HepG2 (cell line): ENCODE results near the gene LAG3. TPM values are rescaled to one million over a fixed set of nuclear protein-coding genes. Genes with fewer than 3 reads are reported as not detected.

Experiments used
- ELF4 ChIP-seq: sonication (generic); formaldehyde crosslinking; IDR thresholded peaks from 2 replicates; pipeline ENCODE4 v1.5.0; 2020; ENCODE audit warnings: missing genetic modification reagents, mild to moderate bottlenecking, moderate library complexity, borderline replicate concordance
- GABPA ChIP-seq, 2 experiments: IDR thresholded peaks; 2 replicates each; pipeline ENCODE4 v1.6.1; 2011 to 2016; ENCODE audit warnings: low read depth in 2 of 2, low read length in 1 of 2, missing biosample characterization in 1 of 2, missing genetic modification characterization in 1 of 2
- HOXA7 ChIP-seq: sonication (generic); formaldehyde crosslinking; IDR thresholded peaks from 2 replicates; pipeline ENCODE4 v1.8.1; 2022; ENCODE audit warnings: mild to moderate bottlenecking, missing genetic modification reagents, moderate library complexity
- KLF16 ChIP-seq, 2 experiments: sonication (generic) in 1 of 2; formaldehyde crosslinking in 1 of 2; IDR thresholded peaks; 2 replicates each; pipeline versions ENCODE4 v1.6.1 to v1.8.0; 2016 to 2023; ENCODE audit warnings: missing genetic modification reagents in 2 of 2, missing compliant biosample characterization in 1 of 2
- NR2F1 ChIP-seq, 2 experiments: fragments of 450-650 bp in 1 of 2; formaldehyde crosslinking in 1 of 2; IDR thresholded peaks; 2 replicates each; pipeline versions ENCODE4 v1.5.0 to v1.6.1; 2016 to 2020; ENCODE audit warnings: mild to moderate bottlenecking in 1 of 2, missing compliant biosample characterization in 1 of 2, missing genetic modification reagents in 1 of 2, moderate library complexity in 1 of 2
- RAD21 ChIP-seq: fragments of 450-650 bp; formaldehyde crosslinking; IDR thresholded peaks from 2 replicates; pipeline ENCODE4 v1.5.0; 2020; ENCODE audit warnings: mild to moderate bottlenecking
- RARG ChIP-seq: sonication (generic); formaldehyde crosslinking; IDR thresholded peaks from 2 replicates; pipeline ENCODE4 v1.4.0; 2020; ENCODE audit warnings: low read depth, mild to moderate bottlenecking, missing genetic modification reagents
- RNF2 ChIP-seq: fragments of 450-650 bp; conservative IDR thresholded peaks from 2 replicates; pipeline ENCODE4 v1.6.1; 2016; ENCODE audit warnings: low read depth
- SMAD3 ChIP-seq: sonication (generic); formaldehyde crosslinking; IDR thresholded peaks from 2 replicates; pipeline ENCODE4 v1.4.0; 2020; ENCODE audit warnings: missing genetic modification reagents
- TBP ChIP-seq: sonication (generic); formaldehyde crosslinking; IDR thresholded peaks from 2 replicates; pipeline ENCODE4 v1.5.0; 2020; ENCODE audit warnings: missing genetic modification reagents
- ZNF235 ChIP-seq: sonication (generic); formaldehyde crosslinking; IDR thresholded peaks from 2 replicates; pipeline ENCODE4 v1.8.1; 2023; ENCODE audit warnings: mild to moderate bottlenecking, missing genetic modification reagents, borderline replicate concordance
- ZNF777 ChIP-seq: sonication (generic); formaldehyde crosslinking; IDR thresholded peaks from 2 replicates; pipeline ENCODE4 v1.4.0; 2020; ENCODE audit warnings: missing genetic modification reagents
- polyA plus RNA-seq, 8 experiments: library from polyadenylated mRNA; depleted of rRNA in 3 of 8; stranded (reverse) in 7 of 8; unstranded in 1 of 8; fragments of >200 nt; fragmentation: Illumina TruSeq in 4 of 8; extraction: Trizol in 4 of 8; gene quantifications; 2 replicates each; pipeline versions ENCODE4 v1.2.1 to v1.2.3, GENCODE V29; 2011 to 2016; ENCODE audit warnings: low read depth in 4 of 8, missing spikeins in 1 of 8, mixed read lengths in 1 of 8; ENCODE audit not compliant: insufficient read depth in 1 of 8
- total RNA-seq, 5 experiments: library from RNA; depleted of rRNA; stranded (reverse); fragments of >200 nt; fragmentation: Illumina TruSeq; extraction: Trizol; gene quantifications; 2 replicates each; pipeline ENCODE4 v1.2.3, GENCODE V29; 2016; ENCODE audit warnings: low read depth in 1 of 5
- TF ChIP-seq, protein P1 (sequence below): IDR thresholded peaks from 2 replicates; pipeline ENCODE4 v1.6.1; 2016; ENCODE audit warnings: missing compliant biosample characterization, missing genetic modification reagents, borderline replicate concordance
- TF ChIP-seq, protein P2 (sequence below): sonication (generic); formaldehyde crosslinking; IDR thresholded peaks from 2 replicates; pipeline ENCODE4 v1.9.0; 2021; ENCODE audit warnings: mild to moderate bottlenecking, missing genetic modification reagents
- TF ChIP-seq, protein P3 (sequence below): IDR thresholded peaks from 2 replicates; pipeline ENCODE4 v1.6.1; 2016; ENCODE audit warnings: low read depth, missing genetic modification reagents, missing compliant biosample characterization
- TF ChIP-seq, protein P4 (sequence below): sonication (generic); formaldehyde crosslinking; IDR thresholded peaks from 2 replicates; pipeline ENCODE4 v1.8.1; 2023; ENCODE audit warnings: mild to moderate bottlenecking, missing genetic modification reagents

LAG3 gene
- total and polyA plus RNA-seq, 2 of the 13 experiments (the other 11 are each of a cell fraction or from before 2014, with no cell fraction given): 0.11 to 0.26 TPM

DNA sequence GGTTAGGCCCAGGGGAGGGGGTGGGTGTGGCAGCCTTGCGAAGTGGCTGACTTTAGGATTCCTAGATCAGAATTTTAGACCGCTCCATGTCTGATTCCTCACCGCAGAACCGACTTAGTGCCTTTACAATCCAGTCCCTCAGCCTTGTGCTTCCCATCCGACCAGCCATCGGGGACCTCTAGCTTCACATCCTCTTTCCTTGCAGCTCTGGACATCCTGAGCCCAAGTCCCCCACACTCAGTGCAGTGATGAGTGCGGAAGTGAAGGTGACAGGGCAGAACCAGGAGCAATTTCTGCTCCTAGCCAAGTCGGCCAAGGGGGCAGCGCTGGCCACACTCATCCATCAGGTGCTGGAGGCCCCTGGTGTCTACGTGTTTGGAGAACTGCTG lies 47.9 kb upstream of the LAG3 start (continued):
- TF ChIP-seq, protein P1, sequence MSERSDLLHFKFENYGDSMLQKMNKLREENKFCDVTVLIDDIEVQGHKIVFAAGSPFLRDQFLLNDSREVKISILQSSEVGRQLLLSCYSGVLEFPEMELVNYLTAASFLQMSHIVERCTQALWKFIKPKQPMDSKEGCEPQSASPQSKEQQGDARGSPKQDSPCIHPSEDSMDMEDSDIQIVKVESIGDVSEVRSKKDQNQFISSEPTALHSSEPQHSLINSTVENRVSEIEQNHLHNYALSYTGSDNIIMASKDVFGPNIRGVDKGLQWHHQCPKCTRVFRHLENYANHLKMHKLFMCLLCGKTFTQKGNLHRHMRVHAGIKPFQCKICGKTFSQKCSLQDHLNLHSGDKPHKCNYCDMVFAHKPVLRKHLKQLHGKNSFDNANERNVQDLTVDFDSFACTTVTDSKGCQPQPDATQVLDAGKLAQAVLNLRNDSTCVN (CRISPR knock-in tag): no peak
- no peak for TF ChIP-seq HOXA7 (CRISPR knock-in tag)
- TF ChIP-seq SMAD3 (CRISPR knock-in tag): no peak
- TF ChIP-seq, protein P2, sequence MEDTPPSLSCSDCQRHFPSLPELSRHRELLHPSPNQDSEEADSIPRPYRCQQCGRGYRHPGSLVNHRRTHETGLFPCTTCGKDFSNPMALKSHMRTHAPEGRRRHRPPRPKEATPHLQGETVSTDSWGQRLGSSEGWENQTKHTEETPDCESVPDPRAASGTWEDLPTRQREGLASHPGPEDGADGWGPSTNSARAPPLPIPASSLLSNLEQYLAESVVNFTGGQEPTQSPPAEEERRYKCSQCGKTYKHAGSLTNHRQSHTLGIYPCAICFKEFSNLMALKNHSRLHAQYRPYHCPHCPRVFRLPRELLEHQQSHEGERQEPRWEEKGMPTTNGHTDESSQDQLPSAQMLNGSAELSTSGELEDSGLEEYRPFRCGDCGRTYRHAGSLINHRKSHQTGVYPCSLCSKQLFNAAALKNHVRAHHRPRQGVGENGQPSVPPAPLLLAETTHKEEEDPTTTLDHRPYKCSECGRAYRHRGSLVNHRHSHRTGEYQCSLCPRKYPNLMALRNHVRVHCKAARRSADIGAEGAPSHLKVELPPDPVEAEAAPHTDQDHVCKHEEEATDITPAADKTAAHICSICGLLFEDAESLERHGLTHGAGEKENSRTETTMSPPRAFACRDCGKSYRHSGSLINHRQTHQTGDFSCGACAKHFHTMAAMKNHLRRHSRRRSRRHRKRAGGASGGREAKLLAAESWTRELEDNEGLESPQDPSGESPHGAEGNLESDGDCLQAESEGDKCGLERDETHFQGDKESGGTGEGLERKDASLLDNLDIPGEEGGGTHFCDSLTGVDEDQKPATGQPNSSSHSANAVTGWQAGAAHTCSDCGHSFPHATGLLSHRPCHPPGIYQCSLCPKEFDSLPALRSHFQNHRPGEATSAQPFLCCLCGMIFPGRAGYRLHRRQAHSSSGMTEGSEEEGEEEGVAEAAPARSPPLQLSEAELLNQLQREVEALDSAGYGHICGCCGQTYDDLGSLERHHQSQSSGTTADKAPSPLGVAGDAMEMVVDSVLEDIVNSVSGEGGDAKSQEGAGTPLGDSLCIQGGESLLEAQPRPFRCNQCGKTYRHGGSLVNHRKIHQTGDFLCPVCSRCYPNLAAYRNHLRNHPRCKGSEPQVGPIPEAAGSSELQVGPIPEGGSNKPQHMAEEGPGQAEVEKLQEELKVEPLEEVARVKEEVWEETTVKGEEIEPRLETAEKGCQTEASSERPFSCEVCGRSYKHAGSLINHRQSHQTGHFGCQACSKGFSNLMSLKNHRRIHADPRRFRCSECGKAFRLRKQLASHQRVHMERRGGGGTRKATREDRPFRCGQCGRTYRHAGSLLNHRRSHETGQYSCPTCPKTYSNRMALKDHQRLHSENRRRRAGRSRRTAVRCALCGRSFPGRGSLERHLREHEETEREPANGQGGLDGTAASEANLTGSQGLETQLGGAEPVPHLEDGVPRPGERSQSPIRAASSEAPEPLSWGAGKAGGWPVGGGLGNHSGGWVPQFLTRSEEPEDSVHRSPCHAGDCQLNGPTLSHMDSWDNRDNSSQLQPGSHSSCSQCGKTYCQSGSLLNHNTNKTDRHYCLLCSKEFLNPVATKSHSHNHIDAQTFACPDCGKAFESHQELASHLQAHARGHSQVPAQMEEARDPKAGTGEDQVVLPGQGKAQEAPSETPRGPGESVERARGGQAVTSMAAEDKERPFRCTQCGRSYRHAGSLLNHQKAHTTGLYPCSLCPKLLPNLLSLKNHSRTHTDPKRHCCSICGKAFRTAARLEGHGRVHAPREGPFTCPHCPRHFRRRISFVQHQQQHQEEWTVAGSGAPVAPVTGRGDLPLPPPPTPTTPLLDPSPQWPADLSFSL: no peak
- TF ChIP-seq ZNF777 (CRISPR knock-in tag): no peak
- TF ChIP-seq, protein P3, sequence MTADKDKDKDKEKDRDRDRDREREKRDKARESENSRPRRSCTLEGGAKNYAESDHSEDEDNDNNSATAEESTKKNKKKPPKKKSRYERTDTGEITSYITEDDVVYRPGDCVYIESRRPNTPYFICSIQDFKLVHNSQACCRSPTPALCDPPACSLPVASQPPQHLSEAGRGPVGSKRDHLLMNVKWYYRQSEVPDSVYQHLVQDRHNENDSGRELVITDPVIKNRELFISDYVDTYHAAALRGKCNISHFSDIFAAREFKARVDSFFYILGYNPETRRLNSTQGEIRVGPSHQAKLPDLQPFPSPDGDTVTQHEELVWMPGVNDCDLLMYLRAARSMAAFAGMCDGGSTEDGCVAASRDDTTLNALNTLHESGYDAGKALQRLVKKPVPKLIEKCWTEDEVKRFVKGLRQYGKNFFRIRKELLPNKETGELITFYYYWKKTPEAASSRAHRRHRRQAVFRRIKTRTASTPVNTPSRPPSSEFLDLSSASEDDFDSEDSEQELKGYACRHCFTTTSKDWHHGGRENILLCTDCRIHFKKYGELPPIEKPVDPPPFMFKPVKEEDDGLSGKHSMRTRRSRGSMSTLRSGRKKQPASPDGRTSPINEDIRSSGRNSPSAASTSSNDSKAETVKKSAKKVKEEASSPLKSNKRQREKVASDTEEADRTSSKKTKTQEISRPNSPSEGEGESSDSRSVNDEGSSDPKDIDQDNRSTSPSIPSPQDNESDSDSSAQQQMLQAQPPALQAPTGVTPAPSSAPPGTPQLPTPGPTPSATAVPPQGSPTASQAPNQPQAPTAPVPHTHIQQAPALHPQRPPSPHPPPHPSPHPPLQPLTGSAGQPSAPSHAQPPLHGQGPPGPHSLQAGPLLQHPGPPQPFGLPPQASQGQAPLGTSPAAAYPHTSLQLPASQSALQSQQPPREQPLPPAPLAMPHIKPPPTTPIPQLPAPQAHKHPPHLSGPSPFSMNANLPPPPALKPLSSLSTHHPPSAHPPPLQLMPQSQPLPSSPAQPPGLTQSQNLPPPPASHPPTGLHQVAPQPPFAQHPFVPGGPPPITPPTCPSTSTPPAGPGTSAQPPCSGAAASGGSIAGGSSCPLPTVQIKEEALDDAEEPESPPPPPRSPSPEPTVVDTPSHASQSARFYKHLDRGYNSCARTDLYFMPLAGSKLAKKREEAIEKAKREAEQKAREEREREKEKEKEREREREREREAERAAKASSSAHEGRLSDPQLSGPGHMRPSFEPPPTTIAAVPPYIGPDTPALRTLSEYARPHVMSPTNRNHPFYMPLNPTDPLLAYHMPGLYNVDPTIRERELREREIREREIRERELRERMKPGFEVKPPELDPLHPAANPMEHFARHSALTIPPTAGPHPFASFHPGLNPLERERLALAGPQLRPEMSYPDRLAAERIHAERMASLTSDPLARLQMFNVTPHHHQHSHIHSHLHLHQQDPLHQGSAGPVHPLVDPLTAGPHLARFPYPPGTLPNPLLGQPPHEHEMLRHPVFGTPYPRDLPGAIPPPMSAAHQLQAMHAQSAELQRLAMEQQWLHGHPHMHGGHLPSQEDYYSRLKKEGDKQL (CRISPR knock-in tag): no peak
- no peak for TF ChIP-seq KLF16 (CRISPR knock-in tag; IDR thresholded peaks at IDR 0.05)
- no peak for TF ChIP-seq RAD21 (CRISPR knock-in tag)
- TF ChIP-seq, protein P4, sequence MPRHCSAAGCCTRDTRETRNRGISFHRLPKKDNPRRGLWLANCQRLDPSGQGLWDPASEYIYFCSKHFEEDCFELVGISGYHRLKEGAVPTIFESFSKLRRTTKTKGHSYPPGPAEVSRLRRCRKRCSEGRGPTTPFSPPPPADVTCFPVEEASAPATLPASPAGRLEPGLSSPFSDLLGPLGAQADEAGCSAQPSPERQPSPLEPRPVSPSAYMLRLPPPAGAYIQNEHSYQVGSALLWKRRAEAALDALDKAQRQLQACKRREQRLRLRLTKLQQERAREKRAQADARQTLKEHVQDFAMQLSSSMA (CRISPR knock-in tag): no peak
- TF ChIP-seq NR2F1 (CRISPR knock-in tag; IDR thresholded peaks at IDR 0.05): no peak
- no peak for TF ChIP-seq TBP
- no peak for TF ChIP-seq GABPA (IDR thresholded peaks at IDR 0.05; ENCODE audit: low read depth, low read length)
- TF ChIP-seq GABPA (CRISPR knock-in tag; IDR thresholded peaks at IDR 0.05; ENCODE audit: low read depth): no peak
- no peak for TF ChIP-seq RARG (CRISPR knock-in tag)
- 0 out of 2 replicates have a peak, but pooled peaks have one; percentile 6 for TF ChIP-seq ZNF235 (CRISPR knock-in tag)
- TF ChIP-seq RNF2: 0 out of 2 replicates have a peak, but pooled peaks have one; percentile 9
- TF ChIP-seq ELF4 (CRISPR knock-in tag): no peak
